OCI-LY1 (cell line): ENCODE data around the gene PAX5.

ENCODE experiments used
- EZH2 ChIP-seq: fragments of 200-600 bp; sonication (generic), shearing (Covaris generic); IDR thresholded peaks from 2 replicates; pipeline ENCODE4 v1.8.0; 2017; ENCODE audit warnings: borderline replicate concordance, mixed run types, mild to moderate bottlenecking, antibody characterized with exemption, low read length, moderate library complexity, mixed read lengths
- TF ChIP-seq, protein P1 (sequence below): fragments of 200-600 bp; sonication (generic), shearing (Covaris generic); IDR thresholded peaks from 2 replicates; pipeline ENCODE4 v1.5.1; 2017; ENCODE audit warnings: mild to moderate bottlenecking, antibody characterized with exemption, low read length, moderate library complexity, mixed read lengths

DNA sequence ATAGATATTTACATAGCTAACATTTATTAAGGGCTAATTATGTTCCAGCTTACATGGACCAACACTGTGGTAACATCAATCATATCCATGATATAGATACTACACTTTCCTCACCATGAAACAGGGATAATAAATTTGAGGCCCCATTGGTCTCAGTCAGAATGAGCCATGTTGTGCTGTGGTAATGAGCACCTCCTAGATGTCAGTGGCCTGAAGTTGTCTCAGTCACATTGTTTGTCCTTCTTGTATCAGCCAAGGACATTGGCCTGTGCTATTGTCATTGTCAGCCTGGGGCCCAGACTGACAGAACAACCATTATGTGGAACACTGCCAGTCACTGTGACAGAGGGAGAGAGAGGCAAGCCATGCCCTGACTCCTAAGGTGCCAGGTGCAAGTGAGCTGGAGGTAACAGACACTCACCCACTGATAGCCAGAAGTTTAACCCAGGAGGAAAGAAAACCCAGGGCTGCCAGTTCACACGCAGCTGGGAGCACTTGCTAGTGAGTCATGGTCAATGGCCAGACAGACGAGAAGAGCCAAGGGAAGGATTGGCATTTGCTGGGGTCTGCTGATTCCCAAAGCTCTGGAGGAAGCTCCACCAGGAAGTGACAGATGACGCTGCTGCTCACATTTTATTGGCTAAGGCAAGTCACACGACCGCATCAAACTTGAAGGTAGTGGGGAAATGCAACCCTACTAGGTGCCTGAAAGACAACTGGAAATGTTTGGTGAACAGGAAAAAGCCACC, 237.2 kb downstream of the PAX5 start:
- TF ChIP-seq, protein P1, sequence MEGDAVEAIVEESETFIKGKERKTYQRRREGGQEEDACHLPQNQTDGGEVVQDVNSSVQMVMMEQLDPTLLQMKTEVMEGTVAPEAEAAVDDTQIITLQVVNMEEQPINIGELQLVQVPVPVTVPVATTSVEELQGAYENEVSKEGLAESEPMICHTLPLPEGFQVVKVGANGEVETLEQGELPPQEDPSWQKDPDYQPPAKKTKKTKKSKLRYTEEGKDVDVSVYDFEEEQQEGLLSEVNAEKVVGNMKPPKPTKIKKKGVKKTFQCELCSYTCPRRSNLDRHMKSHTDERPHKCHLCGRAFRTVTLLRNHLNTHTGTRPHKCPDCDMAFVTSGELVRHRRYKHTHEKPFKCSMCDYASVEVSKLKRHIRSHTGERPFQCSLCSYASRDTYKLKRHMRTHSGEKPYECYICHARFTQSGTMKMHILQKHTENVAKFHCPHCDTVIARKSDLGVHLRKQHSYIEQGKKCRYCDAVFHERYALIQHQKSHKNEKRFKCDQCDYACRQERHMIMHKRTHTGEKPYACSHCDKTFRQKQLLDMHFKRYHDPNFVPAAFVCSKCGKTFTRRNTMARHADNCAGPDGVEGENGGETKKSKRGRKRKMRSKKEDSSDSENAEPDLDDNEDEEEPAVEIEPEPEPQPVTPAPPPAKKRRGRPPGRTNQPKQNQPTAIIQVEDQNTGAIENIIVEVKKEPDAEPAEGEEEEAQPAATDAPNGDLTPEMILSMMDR = no peak
- TF ChIP-seq EZH2 = no peak
